ENCODE measurements around the gene ITGB3BP.
"Not testable (repeated sequence)": the region's sequence is repeated elsewhere in the genome, so short reads cannot be mapped to it uniquely, and the experiment has no call there.

The ITGB3BP gene

GRCh38 chr1:63501256-63501655, 21.8 kb downstream of the ITGB3BP start:
- no peak for DNase-seq

- no peak for DNase-seq
Observed at GRCh38 chr1:63498106-63498505, 24.9 kb downstream of the ITGB3BP start.

- no peak for DNase-seq
Observed at GRCh38 chr1:63497577-63497976, 25.4 kb downstream of the ITGB3BP start.

GRCh38 chr1:63487336-63488065, 35.5 kb downstream of the ITGB3BP start:
- DNase-seq = no peak

GRCh38 chr1:63486629-63487028, 36.4 kb downstream of the ITGB3BP start:
- no peak for DNase-seq

DNA sequence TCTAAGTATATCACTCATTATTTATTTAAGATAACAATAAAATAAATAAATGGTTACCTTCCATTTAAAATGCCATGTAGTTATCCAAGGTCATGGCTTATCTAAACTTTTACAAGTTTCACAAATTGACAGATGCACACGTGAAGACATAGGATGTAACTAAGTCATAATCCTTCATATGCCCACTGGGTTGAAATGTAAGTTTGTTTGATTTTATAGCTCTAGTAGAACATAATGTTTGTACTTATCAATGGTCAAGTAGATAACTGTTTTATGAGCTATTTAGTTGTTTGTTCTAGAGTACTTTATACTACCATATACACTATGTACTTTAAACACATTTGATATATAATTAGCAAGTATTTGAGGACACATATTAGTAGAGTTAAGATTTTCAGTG, 43.0 kb downstream of the ITGB3BP start:
- DNase-seq = no peak

GRCh38 chr1:63475761-63476160, 47.3 kb downstream of the ITGB3BP start:
- DNase-seq = no peak

- not testable (repeated sequence) for DNase-seq
Observed at GRCh38 chr1:63468683-63469082, 54.3 kb downstream of the ITGB3BP start.

- no peak for DNase-seq
Observed at GRCh38 chr1:63466759-63467158, 56.3 kb downstream of the ITGB3BP start.

- no peak for DNase-seq
Observed at GRCh38 chr1:63466181-63466580, 56.8 kb downstream of the ITGB3BP start.

GRCh38 chr1:63463248-63463647, 59.8 kb downstream of the ITGB3BP start:
- no peak for DNase-seq

DNA sequence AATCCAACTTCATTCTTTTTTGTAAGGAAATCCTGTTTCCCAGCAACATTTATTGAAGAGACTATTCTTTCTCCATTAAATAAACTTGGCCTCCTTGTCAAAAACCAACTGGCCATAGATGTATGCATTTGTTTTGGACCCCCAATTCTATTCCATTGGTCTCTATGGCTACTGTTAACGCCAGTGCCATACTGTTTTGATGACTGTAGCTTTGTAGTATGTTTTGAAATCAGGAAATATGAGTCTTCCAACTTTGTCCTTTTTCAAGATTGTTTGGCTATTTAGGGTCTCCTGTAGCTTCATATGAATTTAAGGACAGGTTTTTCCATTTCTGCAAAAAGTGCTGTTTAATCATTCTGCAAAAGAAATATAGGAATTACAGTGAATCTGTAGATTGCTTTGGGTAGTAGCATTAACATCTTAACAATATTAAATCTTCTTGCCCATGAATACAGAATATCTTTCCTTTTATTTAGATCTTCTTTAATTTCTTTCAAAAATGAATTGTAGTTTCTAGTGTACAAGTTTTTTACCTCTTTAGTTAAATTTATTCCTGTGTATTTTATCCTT, 61.3 kb downstream of the ITGB3BP start:
- DNase-seq = no peak

GRCh38 chr1:63458750-63459149, 64.3 kb downstream of the ITGB3BP start:
- DNase-seq = no peak

DNA sequence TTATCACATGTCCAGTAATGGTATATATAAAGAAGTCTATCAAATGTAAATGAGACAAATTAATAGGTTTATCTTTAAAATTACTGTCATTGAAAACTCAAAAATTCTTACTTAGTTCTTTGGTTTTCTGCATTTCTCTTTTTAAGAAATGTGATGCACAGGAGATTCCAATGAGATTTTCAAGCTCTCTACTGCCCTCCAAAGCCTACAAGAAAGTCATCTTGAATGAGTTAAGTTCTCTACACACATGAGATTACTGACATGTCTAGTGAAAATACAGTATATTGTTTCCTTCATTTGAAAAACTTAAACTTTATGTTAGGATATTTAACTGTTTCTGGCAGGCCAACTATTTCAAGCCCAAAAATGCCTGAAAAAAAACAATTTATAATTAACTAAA, 68.8 kb downstream of the ITGB3BP start:
- no peak for DNase-seq

DNA sequence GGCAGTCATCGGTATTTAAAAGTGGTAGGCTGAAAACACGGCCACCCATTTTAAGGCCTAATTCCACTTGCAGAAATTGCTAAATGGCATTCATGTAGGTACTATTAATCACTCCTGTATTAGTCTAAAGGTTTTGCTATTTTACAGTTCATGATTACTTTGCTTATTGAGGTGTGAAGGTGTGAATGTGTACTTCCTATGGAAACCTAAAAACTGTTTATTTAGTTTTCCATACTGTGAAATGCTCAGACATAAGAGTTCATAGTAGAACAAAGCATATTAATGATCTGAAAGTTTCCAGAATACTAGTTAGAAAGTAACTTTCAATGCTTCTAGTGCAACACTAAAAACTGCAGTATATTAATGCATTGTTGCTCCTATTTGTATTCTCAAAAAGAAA, 69.8 kb downstream of the ITGB3BP start:
- no peak for DNase-seq

- DNase-seq = no peak
Observed at GRCh38 chr1:63450416-63450815, 72.6 kb downstream of the ITGB3BP start.

DNA sequence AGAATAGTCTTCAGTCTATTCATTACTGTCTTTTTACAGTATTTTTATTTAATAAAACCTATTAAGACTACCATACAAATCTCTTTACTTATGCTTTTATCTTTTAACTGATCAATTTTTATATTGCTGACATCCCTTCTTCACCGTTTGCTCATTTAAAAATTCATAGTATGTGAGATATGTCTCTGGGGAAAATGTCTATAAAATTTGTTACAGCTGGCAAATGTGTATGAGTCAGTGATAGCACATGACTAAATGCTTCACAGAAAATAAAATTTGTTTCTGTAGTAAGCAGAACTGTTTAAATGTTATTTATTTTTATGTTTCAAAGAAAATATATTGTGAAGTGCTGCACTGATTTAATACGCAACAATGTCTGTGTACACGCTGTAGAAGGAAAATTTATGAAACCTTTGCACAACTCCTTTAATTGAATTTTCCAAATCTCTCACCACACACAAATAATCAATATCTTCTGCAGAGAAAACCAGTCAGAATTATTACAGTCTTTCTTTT, 74.2 kb downstream of the ITGB3BP start:
- DNase-seq = no peak

- no peak for DNase-seq
Observed at GRCh38 chr1:63442141-63442475, 80.9 kb downstream of the ITGB3BP start.

DNA sequence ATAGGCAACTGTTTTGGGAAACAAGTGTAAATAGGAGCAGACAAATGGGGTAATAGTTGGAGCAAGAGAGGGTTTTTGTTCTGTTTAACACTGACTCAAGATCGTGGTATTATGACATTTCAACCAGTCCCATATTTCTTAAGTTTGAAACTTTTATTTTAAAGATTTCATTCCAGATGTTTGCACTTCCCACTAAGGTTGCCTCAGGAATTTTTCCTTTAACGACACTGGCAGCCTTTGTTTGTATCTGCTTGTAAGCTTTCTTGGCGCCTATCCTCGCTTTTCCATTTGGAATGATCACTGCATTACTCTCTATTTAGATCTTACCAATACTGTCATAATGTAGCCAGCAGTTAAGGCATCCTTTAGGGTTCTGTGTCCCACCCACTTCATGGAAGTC, 87.9 kb downstream of the ITGB3BP start:
- no peak for DNase-seq

GRCh38 chr1:63429281-63429680, 93.7 kb downstream of the ITGB3BP start:
- no peak for DNase-seq

DNA sequence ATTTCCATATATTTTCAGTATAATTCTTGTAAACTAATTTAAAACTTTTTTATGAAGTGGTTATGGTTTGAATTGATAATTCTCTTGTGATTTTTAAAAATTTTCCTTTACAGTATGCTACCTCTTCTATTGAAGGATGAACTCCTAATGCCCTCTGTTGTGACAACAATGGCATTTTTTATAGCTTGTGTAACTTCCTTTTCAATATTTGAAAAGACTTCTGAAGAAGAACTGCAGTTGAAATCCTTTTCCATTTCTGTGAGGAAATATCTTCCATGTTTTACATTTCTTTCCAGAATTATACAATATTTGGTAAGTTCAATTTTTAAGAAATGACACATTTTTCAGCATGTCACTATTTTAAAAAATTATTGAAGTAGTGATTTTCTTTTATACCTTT, 94.2 kb downstream of the ITGB3BP start:
- DNase-seq = no peak

DNA sequence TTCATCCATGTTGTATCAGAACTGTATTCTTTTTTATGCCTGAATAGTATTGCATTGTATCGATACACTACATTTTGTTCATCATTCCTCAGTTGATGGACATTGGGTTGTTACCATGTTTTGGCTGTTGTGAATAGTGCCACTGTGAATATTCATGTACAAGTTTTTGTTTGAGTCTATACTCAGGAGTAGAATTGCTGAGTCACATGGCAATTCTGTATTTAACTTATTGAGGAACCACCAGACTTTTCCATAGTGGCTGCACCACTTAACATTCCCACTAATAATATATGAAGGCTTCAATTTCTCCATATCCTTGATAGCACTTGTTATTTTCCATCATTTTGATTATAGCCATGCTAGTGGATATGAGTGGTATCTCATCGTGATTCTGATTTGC, 99.4 kb downstream of the ITGB3BP start:
- no peak for DNase-seq

GRCh38 chr1:63420746-63421145, 102.3 kb downstream of the ITGB3BP start:
- DNase-seq = not testable (repeated sequence)

- no peak for DNase-seq
Observed at GRCh38 chr1:63418101-63418500, 104.9 kb downstream of the ITGB3BP start.
